ENCODE data around the gene ZG16B.

Gene ZG16B

GRCh38 chr16:2840914-2841313 lies 10.8 kb downstream of the ZG16B start:
- H3K14ac ChIP-seq (ENCODE audit: low read length) = no peak overlapping the region
- no peaks in the 10 kb centered on the region for H3K79me2 ChIP-seq (ENCODE audit: control insufficient read depth, insufficient read depth, low read length, poor library complexity)
- H3K9me3 ChIP-seq (ENCODE audit: insufficient read depth, low read depth, low read length) = peaks cover 1% of the 10 kb centered on the region
- H3K4me2 ChIP-seq (ENCODE audit: low read length) = no peak overlapping the region
- no peak overlapping the region for H4K91ac ChIP-seq (ENCODE audit: low read depth, low read length)
- no peak overlapping the region for H2BK120ac ChIP-seq (ENCODE audit: insufficient read depth, low read length, poor library complexity)
- H3K4ac ChIP-seq (ENCODE audit: low read depth, low read length) = no peak overlapping the region
- no peak overlapping the region for H2AFZ ChIP-seq (ENCODE audit: insufficient read depth, low read length, poor library complexity)
- H3K18ac ChIP-seq (ENCODE audit: low read length) = no peak overlapping the region
- H3K79me1 ChIP-seq (ENCODE audit: low read length) = no peaks in the 10 kb centered on the region
- WGBS (ENCODE audit: extremely low coverage, insufficient coverage, insufficient read length) = no CpG with 5 or more reads among the region's 12 CpGs
- H2BK12ac ChIP-seq (ENCODE audit: low read length) = no peak overlapping the region
- no peak overlapping the region for H3K23ac ChIP-seq (ENCODE audit: low read length)
- DNase-seq = no peak
- no peak overlapping the region for H3K27ac ChIP-seq (ENCODE audit: low read depth, low read length)
- no peak overlapping the region for H3K4me3 ChIP-seq (ENCODE audit: low read depth, low read length)
- no peaks in the 10 kb centered on the region for H3K36me3 ChIP-seq (ENCODE audit: control insufficient read depth in 1 of 2, insufficient read depth in 2 of 2, low read length in 2 of 2)
- H2BK5ac ChIP-seq (ENCODE audit: low read depth, low read length, poor library complexity) = no peak overlapping the region
- H3K4me1 ChIP-seq (ENCODE audit: control insufficient read depth in 1 of 2, insufficient read depth in 2 of 2, low read length in 2 of 2) = peaks cover 5 to 9% of the 10 kb centered on the region in 2 experiments
- no peak overlapping the region for H3K9ac ChIP-seq (ENCODE audit: low read length)
- no peak overlapping the region for H4K12ac ChIP-seq (ENCODE audit: low read depth, low read length)
- no peaks in the 10 kb centered on the region for H3K27me3 ChIP-seq (ENCODE audit: insufficient read depth, low read length)
- H2AK5ac ChIP-seq (ENCODE audit: low read length) = no peak overlapping the region
- H4K8ac ChIP-seq (ENCODE audit: low read depth, low read length) = no peak overlapping the region

GRCh38 chr16:2841606-2842339 lies 11.7 kb downstream of the ZG16B start:
- H2BK120ac ChIP-seq (ENCODE audit: insufficient read depth, low read length, poor library complexity) = no peak overlapping the region
- H3K27me3 ChIP-seq (ENCODE audit: insufficient read depth, low read length) = no peaks in the 10 kb centered on the region
- H2BK12ac ChIP-seq (ENCODE audit: low read length) = no peak overlapping the region
- H3K79me1 ChIP-seq (ENCODE audit: low read length) = no peaks in the 10 kb centered on the region
- H3K18ac ChIP-seq (ENCODE audit: low read length) = no peak overlapping the region
- no peak overlapping the region for H2AK5ac ChIP-seq (ENCODE audit: low read length)
- no peak overlapping the region for H3K23ac ChIP-seq (ENCODE audit: low read length)
- no peak overlapping the region for H3K27ac ChIP-seq (ENCODE audit: low read depth, low read length)
- no peak overlapping the region for H2BK5ac ChIP-seq (ENCODE audit: low read depth, low read length, poor library complexity)
- H3K4me2 ChIP-seq (ENCODE audit: low read length) = no peak overlapping the region
- H2AFZ ChIP-seq (ENCODE audit: insufficient read depth, low read length, poor library complexity) = no peak overlapping the region
- no CpG with 5 or more reads among the region's 18 CpGs for WGBS (ENCODE audit: extremely low coverage, insufficient coverage, insufficient read length)
- DNase-seq = no peak
- peaks cover 1% of the 10 kb centered on the region for H3K9me3 ChIP-seq (ENCODE audit: insufficient read depth, low read depth, low read length)
- H3K4ac ChIP-seq (ENCODE audit: low read depth, low read length) = no peak overlapping the region
- no peak overlapping the region for H3K4me3 ChIP-seq (ENCODE audit: low read depth, low read length)
- no peak overlapping the region for H3K9ac ChIP-seq (ENCODE audit: low read length)
- no peak overlapping the region for H4K8ac ChIP-seq (ENCODE audit: low read depth, low read length)
- no peak overlapping the region for H4K12ac ChIP-seq (ENCODE audit: low read depth, low read length)
- H4K91ac ChIP-seq (ENCODE audit: low read depth, low read length) = no peak overlapping the region
- H3K36me3 ChIP-seq (ENCODE audit: control insufficient read depth in 1 of 2, insufficient read depth in 2 of 2, low read length in 2 of 2) = no peaks in the 10 kb centered on the region
- H3K4me1 ChIP-seq (ENCODE audit: control insufficient read depth in 1 of 2, insufficient read depth in 2 of 2, low read length in 2 of 2) = peaks cover 0 to under 1% of the 10 kb centered on the region in 2 experiments
- H3K79me2 ChIP-seq (ENCODE audit: control insufficient read depth, insufficient read depth, low read length, poor library complexity) = no peaks in the 10 kb centered on the region
- H3K14ac ChIP-seq (ENCODE audit: low read length) = no peak overlapping the region

- Histone ChIP-seq H4K91ac (ENCODE audit: low read depth, low read length) (no peak overlapping the region), H2BK12ac (ENCODE audit: low read length) (no peak overlapping the region), H4K12ac (ENCODE audit: low read depth, low read length) (no peak overlapping the region), H3K36me3 (ENCODE audit: control insufficient read depth in 1 of 2, insufficient read depth in 2 of 2, low read length in 2 of 2) (no peaks in the 10 kb centered on the region), H3K18ac (ENCODE audit: low read length) (no peak overlapping the region), H2AFZ (ENCODE audit: insufficient read depth, low read length, poor library complexity) (no peak overlapping the region), H3K79me2 (ENCODE audit: control insufficient read depth, insufficient read depth, low read length, poor library complexity) (no peaks in the 10 kb centered on the region), H4K8ac (ENCODE audit: low read depth, low read length) (no peak overlapping the region), H2BK120ac (ENCODE audit: insufficient read depth, low read length, poor library complexity) (no peak overlapping the region), H2AK5ac (ENCODE audit: low read length) (no peak overlapping the region), H3K4me2 (ENCODE audit: low read length) (no peak overlapping the region), H2BK5ac (ENCODE audit: low read depth, low read length, poor library complexity) (no peak overlapping the region), H3K23ac (ENCODE audit: low read length) (no peak overlapping the region), H3K9ac (ENCODE audit: low read length) (no peak overlapping the region), H3K27me3 (ENCODE audit: insufficient read depth, low read length) (no peaks in the 10 kb centered on the region), H3K4me3 (ENCODE audit: low read depth, low read length) (no peak overlapping the region), H3K4me1 (ENCODE audit: control insufficient read depth in 1 of 2, insufficient read depth in 2 of 2, low read length in 2 of 2) (no peaks in the 10 kb centered on the region), H3K27ac (ENCODE audit: low read depth, low read length) (no peak overlapping the region), H3K4ac (ENCODE audit: low read depth, low read length) (no peak overlapping the region), H3K14ac (ENCODE audit: low read length) (no peak overlapping the region), H3K79me1 (ENCODE audit: low read length) (no peaks in the 10 kb centered on the region), H3K9me3 (ENCODE audit: insufficient read depth, low read depth, low read length) (peaks cover 1% of the 10 kb centered on the region)
- no CpG with 5 or more reads among the region's 40 CpGs for WGBS (ENCODE audit: extremely low coverage, insufficient coverage, insufficient read length)
- peak; percentile 70 to 92 for DNase-seq
Observed at GRCh38 chr16:2842340-2843000, 12.4 kb downstream of the ZG16B start.

GRCh38 chr16:2843526-2843925 lies 13.4 kb downstream of the ZG16B start:
- H4K12ac ChIP-seq (ENCODE audit: low read depth, low read length) = no peak overlapping the region
- no peak overlapping the region for H4K8ac ChIP-seq (ENCODE audit: low read depth, low read length)
- H3K4ac ChIP-seq (ENCODE audit: low read depth, low read length) = no peak overlapping the region
- no peak overlapping the region for H3K14ac ChIP-seq (ENCODE audit: low read length)
- H2AFZ ChIP-seq (ENCODE audit: insufficient read depth, low read length, poor library complexity) = no peak overlapping the region
- no peak overlapping the region for H3K9ac ChIP-seq (ENCODE audit: low read length)
- no peaks in the 10 kb centered on the region for H3K79me2 ChIP-seq (ENCODE audit: control insufficient read depth, insufficient read depth, low read length, poor library complexity)
- no peak overlapping the region for H2BK12ac ChIP-seq (ENCODE audit: low read length)
- H3K18ac ChIP-seq (ENCODE audit: low read length) = no peak overlapping the region
- WGBS (ENCODE audit: extremely low coverage, insufficient coverage, insufficient read length) = no CpG with 5 or more reads among the region's 8 CpGs
- H3K79me1 ChIP-seq (ENCODE audit: low read length) = no peaks in the 10 kb centered on the region
- no peak overlapping the region for H2BK5ac ChIP-seq (ENCODE audit: low read depth, low read length, poor library complexity)
- H3K9me3 ChIP-seq (ENCODE audit: insufficient read depth, low read depth, low read length) = peaks cover 1% of the 10 kb centered on the region
- no peak overlapping the region for H2AK5ac ChIP-seq (ENCODE audit: low read length)
- no peaks in the 10 kb centered on the region for H3K36me3 ChIP-seq (ENCODE audit: control insufficient read depth in 1 of 2, insufficient read depth in 2 of 2, low read length in 2 of 2)
- H3K4me1 ChIP-seq (ENCODE audit: control insufficient read depth in 1 of 2, insufficient read depth in 2 of 2, low read length in 2 of 2) = no peaks in the 10 kb centered on the region
- H3K4me3 ChIP-seq (ENCODE audit: low read depth, low read length) = no peak overlapping the region
- no peak overlapping the region for H3K4me2 ChIP-seq (ENCODE audit: low read length)
- no peaks in the 10 kb centered on the region for H3K27me3 ChIP-seq (ENCODE audit: insufficient read depth, low read length)
- no peak overlapping the region for H3K27ac ChIP-seq (ENCODE audit: low read depth, low read length)
- H3K23ac ChIP-seq (ENCODE audit: low read length) = no peak overlapping the region
- H2BK120ac ChIP-seq (ENCODE audit: insufficient read depth, low read length, poor library complexity) = no peak overlapping the region
- DNase-seq = no peak
- H4K91ac ChIP-seq (ENCODE audit: low read depth, low read length) = no peak overlapping the region
